Measurements from ENCODE around the gene KCNJ11.
A peak's percentile ranks its signal among the peaks of the same experiment; 100 is the strongest.
"Not testable (repeated sequence)": the region's sequence is repeated elsewhere in the genome, so short reads cannot be mapped to it uniquely, and the experiment has no call there.

KCNJ11 gene

GRCh38 chr11:17388609-17389210 is at the start of gene KCNJ11:
KCNJ11 (minus strand) TSS chr11:17388659; CDS start chr11:17388091, 568 bp downstream.
- no peak for DNase-seq

GRCh38 chr11:17437366-17437765 is 48.9 kb upstream of the KCNJ11 start:
- DNase-seq: no peak

- DNase-seq: no peak
Observed at GRCh38 chr11:17434108-17434507, 45.6 kb upstream of the KCNJ11 start.

GRCh38 chr11:17432002-17432401 is 43.5 kb upstream of the KCNJ11 start:
- DNase-seq: no peak

- no peak for DNase-seq
Observed at GRCh38 chr11:17431139-17431538, 42.7 kb upstream of the KCNJ11 start.

GRCh38 chr11:17430616-17431015 is 42.2 kb upstream of the KCNJ11 start:
- no peak for DNase-seq

- DNase-seq: no peak
Observed at GRCh38 chr11:17428925-17429324, 40.5 kb upstream of the KCNJ11 start.

GRCh38 chr11:17428261-17428660 is 39.8 kb upstream of the KCNJ11 start:
- DNase-seq: no peak

- not testable (repeated sequence) for DNase-seq
Observed at GRCh38 chr11:17426233-17426632, 37.8 kb upstream of the KCNJ11 start.

GRCh38 chr11:17423533-17424310 is 35.3 kb upstream of the KCNJ11 start:
- DNase-seq: no peak

- DNase-seq: no peak
Observed at GRCh38 chr11:17421781-17422180, 33.3 kb upstream of the KCNJ11 start.

GRCh38 chr11:17418444-17419081 is 30.1 kb upstream of the KCNJ11 start:
- no peak for DNase-seq

GRCh38 chr11:17416492-17416891 is 28.0 kb upstream of the KCNJ11 start:
- DNase-seq: no peak

- no peak for DNase-seq
Observed at GRCh38 chr11:17415523-17416104, 27.2 kb upstream of the KCNJ11 start.

GRCh38 chr11:17414992-17415391 is 26.5 kb upstream of the KCNJ11 start:
- DNase-seq: no peak

- DNase-seq: peak; percentile 89
Observed at GRCh38 chr11:17414317-17414737, 25.9 kb upstream of the KCNJ11 start.

- DNase-seq: peak; percentile 90
Observed at GRCh38 chr11:17413414-17414316, 25.2 kb upstream of the KCNJ11 start.

GRCh38 chr11:17412488-17413180 is 24.2 kb upstream of the KCNJ11 start:
- peak; percentile 27 for DNase-seq

GRCh38 chr11:17411418-17411817 is 23.0 kb upstream of the KCNJ11 start:
- DNase-seq: no peak

GRCh38 chr11:17410606-17411379 is 22.3 kb upstream of the KCNJ11 start:
- DNase-seq: peak; percentile 55

- DNase-seq: peak; percentile 63
Observed at GRCh38 chr11:17408641-17409040, 20.2 kb upstream of the KCNJ11 start.

Data from NCI-H2029 treated with DMSO at 0.1 percent for 48 hours (cell line).